ENCODE results near the gene HDHD5. TPM values are rescaled to one million over a fixed set of nuclear protein-coding genes. Genes with fewer than 3 reads are reported as not detected.

Gene HDHD5
- total and polyA plus RNA-seq, 7 donors: 26.7 to 49.0 (median 33.9) TPM

DNA sequence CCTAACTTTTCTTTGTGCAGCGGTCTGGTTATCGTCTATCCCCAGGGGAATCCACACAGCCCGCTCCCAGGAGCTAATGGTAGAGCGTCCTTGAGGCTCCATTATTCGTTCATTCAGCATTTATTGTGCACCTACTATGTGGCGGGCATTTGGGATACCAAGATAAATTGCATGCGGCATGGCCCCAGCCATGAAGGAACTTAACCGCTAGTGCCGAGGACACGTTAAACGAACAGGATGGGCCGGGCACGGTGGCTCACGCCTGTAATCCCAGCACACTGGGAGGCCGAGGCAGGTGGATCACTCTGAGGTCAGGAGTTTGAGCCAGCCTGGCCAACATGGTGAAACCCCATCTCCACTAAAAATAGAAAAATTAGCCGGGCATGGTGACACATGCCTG lies 49.1 kb downstream of the HDHD5 start:
- Histone ChIP-seq H3K4me3 (no peak overlapping the region), H3K27me3 (no peaks in the 10 kb centered on the region), H3K9me3 (no peaks in the 10 kb centered on the region), H3K4me1 (no peaks in the 10 kb centered on the region), H3K27ac (no peak overlapping the region), H3K36me3 (peaks cover 0 to 46% (median 16%) of the 10 kb centered on the region in 4 donors)
- DNase-seq: no peak
- TF ChIP-seq CTCF (IDR thresholded peaks at IDR 0.05): no peak
- no peak for TF ChIP-seq POLR2A (IDR thresholded peaks at IDR 0.05)
- WGBS, 2 donors: 90 to 94% methylated on average over 16 of the region's 16 CpGs
- intact Hi-C loops (cut with DNase I): no loop called here

DNA sequence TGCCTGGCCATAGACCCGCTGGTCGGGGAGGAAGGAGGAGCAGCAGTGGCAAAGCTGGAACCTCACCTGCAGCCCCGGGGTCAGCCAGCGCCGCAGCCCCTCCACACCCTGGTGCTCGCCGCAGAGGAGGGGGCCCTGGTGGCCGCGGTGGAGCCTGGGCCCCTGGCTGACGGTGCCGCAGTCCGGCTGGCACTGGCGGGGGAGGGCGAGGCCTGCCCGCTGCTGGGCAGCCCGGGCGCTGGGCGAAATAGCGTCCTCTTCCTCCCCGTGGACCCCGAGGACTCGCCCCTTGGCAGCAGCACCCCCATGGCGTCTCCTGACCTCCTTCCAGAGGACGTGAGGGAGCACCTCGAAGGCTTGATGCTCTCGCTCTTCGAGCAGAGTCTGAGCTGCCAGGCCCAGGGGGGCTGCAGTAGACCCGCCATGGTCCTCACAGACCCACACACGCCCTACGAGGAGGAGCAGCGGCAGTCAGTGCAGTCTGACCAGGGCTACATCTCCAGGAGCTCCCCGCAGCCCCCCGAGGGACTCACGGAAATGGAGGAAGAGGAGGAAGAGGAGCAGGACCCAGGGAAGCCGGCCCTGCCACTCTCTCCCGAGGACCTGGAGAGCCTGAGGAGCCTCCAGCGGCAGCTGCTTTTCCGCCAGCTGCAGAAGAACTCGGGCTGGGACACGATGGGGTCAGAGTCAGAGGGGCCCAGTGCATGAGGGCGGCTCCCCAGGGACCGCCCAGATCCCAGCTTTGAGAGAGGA lies 49.8 kb downstream of the HDHD5 start:
- intact Hi-C loops (cut with DNase I): no loop called here
- Histone ChIP-seq H3K36me3 (peaks cover 0 to 53% (median 16%) of the 10 kb centered on the region in 4 donors), H3K4me3 (no peak overlapping the region), H3K9me3 (no peaks in the 10 kb centered on the region), H3K4me1 (no peaks in the 10 kb centered on the region), H3K27ac (no peak overlapping the region), H3K27me3 (no peaks in the 10 kb centered on the region)
- TF ChIP-seq CTCF (IDR thresholded peaks at IDR 0.05) (no peak), EP300 (IDR thresholded peaks at IDR 0.05) (no peak), POLR2A (IDR thresholded peaks at IDR 0.05) (no peak), POLR2AphosphoS5 (IDR thresholded peaks at IDR 0.05) (no peak)
- WGBS, 2 donors: 93 to 94% methylated on average over 42 of the region's 42 CpGs
- DNase-seq: peak; percentile 42

DNA sequence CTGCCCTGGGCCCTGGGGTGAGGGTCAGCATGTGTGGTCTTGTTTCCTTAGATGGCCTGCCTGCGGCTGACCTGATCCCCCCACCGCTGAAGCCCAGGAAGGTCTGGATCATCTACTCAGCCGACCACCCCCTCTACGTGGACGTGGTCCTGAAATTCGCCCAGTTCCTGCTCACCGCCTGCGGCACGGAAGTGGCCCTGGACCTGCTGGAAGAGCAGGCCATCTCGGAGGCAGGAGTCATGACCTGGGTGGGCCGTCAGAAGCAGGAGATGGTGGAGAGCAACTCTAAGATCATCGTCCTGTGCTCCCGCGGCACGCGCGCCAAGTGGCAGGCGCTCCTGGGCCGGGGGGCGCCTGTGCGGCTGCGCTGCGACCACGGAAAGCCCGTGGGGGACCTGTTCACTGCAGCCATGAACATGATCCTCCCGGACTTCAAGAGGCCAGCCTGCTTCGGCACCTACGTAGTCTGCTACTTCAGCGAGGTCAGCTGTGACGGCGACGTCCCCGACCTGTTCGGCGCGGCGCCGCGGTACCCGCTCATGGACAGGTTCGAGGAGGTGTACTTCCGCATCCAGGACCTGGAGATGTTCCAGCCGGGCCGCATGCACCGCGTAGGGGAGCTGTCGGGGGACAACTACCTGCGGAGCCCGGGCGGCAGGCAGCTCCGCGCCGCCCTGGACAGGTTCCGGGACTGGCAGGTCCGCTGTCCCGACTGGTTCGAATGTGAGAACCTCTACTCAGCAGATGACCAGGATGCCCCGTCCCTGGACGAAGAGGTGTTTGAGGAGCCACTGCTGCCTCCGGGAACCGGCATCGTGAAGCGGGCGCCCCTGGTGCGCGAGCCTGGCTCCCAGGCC lies 50.6 kb downstream of the HDHD5 start:
- no peaks in the 10 kb centered on the region for H3K9me3 ChIP-seq
- no peak for DNase-seq
- intact Hi-C loops (cut with DNase I): no loop called here
- H3K4me3 ChIP-seq: no peak overlapping the region
- no peaks in the 10 kb centered on the region for H3K27me3 ChIP-seq
- no peaks in the 10 kb centered on the region for H3K4me1 ChIP-seq
- WGBS, 2 donors: 97% methylated on average over 66 of the region's 66 CpGs
- peak overlapping the region in 1 of 4 donors; percentile 14 for H3K27ac ChIP-seq
- H3K36me3 ChIP-seq: peaks cover 0 to 53% (median 16%) of the 10 kb centered on the region in 4 donors
- TF ChIP-seq EP300 (IDR thresholded peaks at IDR 0.05): no peak
- no peak for TF ChIP-seq CTCF (IDR thresholded peaks at IDR 0.05)
- TF ChIP-seq POLR2AphosphoS5 (IDR thresholded peaks at IDR 0.05): no peak
- no peak for TF ChIP-seq POLR2A (IDR thresholded peaks at IDR 0.05)

DNA sequence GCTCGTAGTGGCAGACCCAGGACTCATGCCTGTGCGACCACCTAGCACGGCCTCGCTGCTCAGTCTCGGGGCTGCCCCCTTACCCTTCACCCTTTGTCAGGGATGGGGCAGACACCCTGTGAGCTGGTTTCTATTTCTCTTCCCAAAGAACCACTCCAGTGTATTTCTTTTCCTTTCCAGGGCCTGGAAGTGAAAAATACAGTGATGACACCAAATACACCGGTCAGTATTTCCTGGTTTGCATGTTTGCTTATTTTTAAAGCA lies 51.6 kb downstream of the HDHD5 start:
- Histone ChIP-seq H3K9me3 (no peaks in the 10 kb centered on the region), H3K4me3 (no peak overlapping the region), H3K4me1 (no peaks in the 10 kb centered on the region), H3K27me3 (no peaks in the 10 kb centered on the region), H3K27ac (peak overlapping the region in 1 of 4 donors; percentile 14), H3K36me3 (peaks cover 0 to 62% (median 16%) of the 10 kb centered on the region in 4 donors)
- WGBS, 2 donors: 91 to 95% methylated on average over 6 of the region's 6 CpGs
- DNase-seq: no peak
- intact Hi-C loops (cut with DNase I): no loop called here
- no peak for TF ChIP-seq POLR2AphosphoS5 (IDR thresholded peaks at IDR 0.05)
- no peak for TF ChIP-seq CTCF (IDR thresholded peaks at IDR 0.05)
- TF ChIP-seq POLR2A (IDR thresholded peaks at IDR 0.05): no peak

Measured in sigmoid colon (tissue), 7 donors.